Panc1 (cell line): ENCODE data around the gene TEPSIN. TPM values are rescaled to one million over a fixed set of nuclear protein-coding genes. Genes with fewer than 3 reads are reported as not detected.

Source experiments
- ATAC-seq: fragments of 200-7000 bp; cut with Tn5 transposase; 2 replicates; pipeline ENCODE4 v1.9.1; 2020; ENCODE audit warnings: mild to moderate bottlenecking, moderate library complexity
- BruUV-seq: library from RNA; stranded (reverse); fragments of 400-500 nt; replicated peaks from 2 replicates; lab custom pipeline; 2021; lab: Mats Ljungman, UMichigan
- CTCF ChIA-PET: fragments of 300-600 bp; sonication (Branson Sonifier 250); formaldehyde crosslinking; loops from one replicate; lab custom pipeline; 2022; ENCODE audit warnings: antibody characterized with exemption; lab: Charles Lee
- POLR2A ChIA-PET: fragments of 300-600 bp; sonication (Branson Sonifier 250); formaldehyde crosslinking; loops from one replicate; lab custom pipeline; 2022; ENCODE audit warnings: antibody characterized with exemption; lab: Charles Lee
- DNase-seq: peaks from one replicate; pipeline ENCODE4 v3.0.0-alpha.2; 2010; ENCODE audit warnings: low read depth, low spot score
- H3K27ac ChIP-seq: 2 replicates; pipeline ENCODE4 v1.5.1; 2011; ENCODE audit warnings: mild to moderate bottlenecking, low read length, inconsistent platforms
- H3K27me3 ChIP-seq: fragments of 200-500 bp; sonication (Bioruptor generic); 2 replicates; pipeline ENCODE4 v1.6.0; 2014; ENCODE audit warnings: low read length, inconsistent platforms; ENCODE audit not compliant: control insufficient read depth, insufficient read depth
- H3K36me3 ChIP-seq: fragments of 200-500 bp; sonication (Bioruptor generic); 2 replicates; pipeline ENCODE4 v1.5.1; 2014; ENCODE audit warnings: inconsistent platforms, mild to moderate bottlenecking, low read length, moderate library complexity; ENCODE audit not compliant: control insufficient read depth, insufficient read depth
- H3K4me1 ChIP-seq: 2 replicates; pipeline ENCODE4 v1.5.1; 2011; ENCODE audit warnings: inconsistent platforms, mild to moderate bottlenecking, low read length, moderate library complexity; ENCODE audit not compliant: control insufficient read depth, insufficient read depth
- H3K4me3 ChIP-seq, 2 experiments: 2 replicates each; pipeline ENCODE4 v1.5.1; 2011 to 2012; ENCODE audit warnings: low read depth in 2 of 2, low read length in 2 of 2, mild to moderate bottlenecking in 2 of 2, inconsistent platforms in 1 of 2, moderate library complexity in 1 of 2
- H3K9me3 ChIP-seq: fragments of 200-500 bp; sonication (Bioruptor generic); 2 replicates; pipeline ENCODE4 v1.5.1; 2014; ENCODE audit warnings: low read depth, mild to moderate bottlenecking, inconsistent platforms, low read length, moderate library complexity; ENCODE audit not compliant: control insufficient read depth, insufficient read depth
- POLR2AphosphoS5 ChIP-seq: IDR thresholded peaks from 2 replicates; pipeline ENCODE4 v1.6.1; 2012; ENCODE audit warnings: mild to moderate bottlenecking, low read depth, low read length, moderate library complexity
- REST ChIP-seq, 2 experiments: IDR thresholded peaks; 2 replicates each; pipeline ENCODE4 v1.6.1; 2011 to 2012; ENCODE audit warnings: low read depth in 2 of 2, control low read depth in 1 of 2, low read length in 1 of 2, mild to moderate bottlenecking in 1 of 2, moderate library complexity in 1 of 2; ENCODE audit not compliant: insufficient read depth in 1 of 2
- SIN3A ChIP-seq: IDR thresholded peaks from 2 replicates; pipeline ENCODE4 v1.6.1; 2012; ENCODE audit warnings: low read depth, mild to moderate bottlenecking, low read length, moderate library complexity, borderline replicate concordance; ENCODE audit not compliant: insufficient read depth
- TCF7L2 ChIP-seq: IDR thresholded peaks from 2 replicates; pipeline ENCODE4 v1.6.1; 2011; ENCODE audit warnings: mild to moderate bottlenecking, low read depth, low read length, inconsistent platforms
- in situ Hi-C: cut with HindIII; loops from 2 replicates; pipeline ENCODE4 v1.10.0; 2016; ENCODE audit warnings: low sequenced_read_pairs, low pct_unique_long_range_greater_than_20kb
- intact Hi-C: fragments of 100-400 bp; cut with micrococcal nuclease; formaldehyde crosslinking; loops from one replicate; pipeline ENCODE4 v1.10.0; 2022; ENCODE audit not compliant: unreplicated experiment
- total RNA-seq: library from RNA; stranded (reverse); gene quantifications from one replicate; pipeline ENCODE4 v1.2.1, GENCODE V29; 2021; ENCODE audit not compliant: unreplicated experiment
- TF ChIP-seq, protein P1 (sequence below): fragments of 450-650 bp; IDR thresholded peaks from 2 replicates; pipeline ENCODE4 v1.5.1; 2017; ENCODE audit warnings: mild to moderate bottlenecking

The TEPSIN gene
- total RNA-seq, 1 experiment from 2014 or later = 44.9 TPM

GRCh38 chr17:81194225-81194760, 44.6 kb downstream of the TEPSIN start:
- no peak for DNase-seq
- no peaks in the 10 kb centered on the region for H3K4me1 ChIP-seq
- no TSS peak for BruUV-seq
- intact Hi-C loops (no loop called here), in situ Hi-C loops (no loop called here)
- H3K27me3 ChIP-seq = no peaks in the 10 kb centered on the region
- no peak overlapping the region for H3K4me3 ChIP-seq
- H3K27ac ChIP-seq = no peak overlapping the region
- POLR2A ChIA-PET = no interaction called here
- no peaks in the 10 kb centered on the region for H3K36me3 ChIP-seq
- TF ChIP-seq TCF7L2 = no peak
- TF ChIP-seq, protein P1, sequence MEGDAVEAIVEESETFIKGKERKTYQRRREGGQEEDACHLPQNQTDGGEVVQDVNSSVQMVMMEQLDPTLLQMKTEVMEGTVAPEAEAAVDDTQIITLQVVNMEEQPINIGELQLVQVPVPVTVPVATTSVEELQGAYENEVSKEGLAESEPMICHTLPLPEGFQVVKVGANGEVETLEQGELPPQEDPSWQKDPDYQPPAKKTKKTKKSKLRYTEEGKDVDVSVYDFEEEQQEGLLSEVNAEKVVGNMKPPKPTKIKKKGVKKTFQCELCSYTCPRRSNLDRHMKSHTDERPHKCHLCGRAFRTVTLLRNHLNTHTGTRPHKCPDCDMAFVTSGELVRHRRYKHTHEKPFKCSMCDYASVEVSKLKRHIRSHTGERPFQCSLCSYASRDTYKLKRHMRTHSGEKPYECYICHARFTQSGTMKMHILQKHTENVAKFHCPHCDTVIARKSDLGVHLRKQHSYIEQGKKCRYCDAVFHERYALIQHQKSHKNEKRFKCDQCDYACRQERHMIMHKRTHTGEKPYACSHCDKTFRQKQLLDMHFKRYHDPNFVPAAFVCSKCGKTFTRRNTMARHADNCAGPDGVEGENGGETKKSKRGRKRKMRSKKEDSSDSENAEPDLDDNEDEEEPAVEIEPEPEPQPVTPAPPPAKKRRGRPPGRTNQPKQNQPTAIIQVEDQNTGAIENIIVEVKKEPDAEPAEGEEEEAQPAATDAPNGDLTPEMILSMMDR = no peak
- no peak for TF ChIP-seq REST (IDR thresholded peaks at IDR 0.05; ENCODE audit: insufficient read depth in 1 of 2, low read depth in 2 of 2, low read length in 1 of 2)
- no peak for TF ChIP-seq SIN3A
- no peak for TF ChIP-seq POLR2AphosphoS5
- CTCF ChIA-PET = no interaction called here
- H3K9me3 ChIP-seq = no peaks in the 10 kb centered on the region
- no peak for ATAC-seq

DNA sequence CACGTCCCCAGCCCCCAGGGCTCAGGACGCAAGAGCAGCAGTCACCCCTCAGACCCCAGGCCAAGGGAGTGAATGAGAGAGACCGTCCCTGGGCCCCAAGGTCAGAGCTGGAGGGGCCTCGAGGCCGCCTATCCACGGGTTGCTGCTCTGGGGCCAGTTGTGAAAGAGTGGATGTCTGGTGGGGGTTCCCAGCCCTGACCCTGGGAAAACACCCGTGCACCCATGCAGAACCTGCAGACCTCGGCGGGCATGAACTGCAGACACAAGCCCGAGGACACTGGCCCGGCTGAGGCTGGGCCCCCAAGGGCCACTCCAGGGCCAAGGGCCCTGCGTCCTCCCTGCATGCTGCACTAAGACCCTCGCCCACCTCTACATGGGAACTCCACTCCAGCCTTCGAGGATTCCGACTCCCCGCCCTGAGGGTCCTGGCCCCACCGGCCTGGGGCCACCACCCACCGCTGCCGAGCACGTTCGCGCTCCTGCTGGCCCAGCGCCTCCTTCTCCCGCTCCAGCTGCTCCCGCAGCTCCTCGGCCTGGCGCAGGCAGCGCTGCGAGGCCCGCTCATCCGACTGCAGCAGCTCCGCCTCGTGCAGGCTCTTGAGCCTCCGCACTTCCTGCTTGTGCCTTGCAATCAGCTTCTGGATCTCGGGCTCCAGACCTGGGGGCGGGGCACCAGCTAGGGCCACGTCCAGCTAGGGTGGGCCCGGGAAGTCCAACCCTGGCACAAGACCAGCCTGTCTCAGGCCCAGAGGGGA, 45.2 kb downstream of the TEPSIN start:
- in situ Hi-C loops (no loop called here), intact Hi-C loops (no loop called here)
- H3K9me3 ChIP-seq = no peaks in the 10 kb centered on the region
- H3K27me3 ChIP-seq = no peaks in the 10 kb centered on the region
- H3K36me3 ChIP-seq = no peaks in the 10 kb centered on the region
- ATAC-seq (no peak), DNase-seq (no peak)
- H3K4me1 ChIP-seq = no peaks in the 10 kb centered on the region
- no peak overlapping the region for H3K4me3 ChIP-seq
- BruUV-seq = no TSS peak
- H3K27ac ChIP-seq = no peak overlapping the region
- ChIA-PET CTCF (no interaction called here), POLR2A (no interaction called here)
- no peak for TF ChIP-seq REST (IDR thresholded peaks at IDR 0.05; ENCODE audit: insufficient read depth in 1 of 2, low read depth in 2 of 2, low read length in 1 of 2)
- TF ChIP-seq, protein P1 = no peak
- no peak for TF ChIP-seq TCF7L2
- TF ChIP-seq SIN3A = no peak
- no peak for TF ChIP-seq POLR2AphosphoS5
